Measurements from ENCODE around the gene MYRIP.
"Not testable (repeated sequence)": the region's sequence is repeated elsewhere in the genome, so short reads cannot be mapped to it uniquely, and the experiment has no call there.

The MYRIP gene

DNA sequence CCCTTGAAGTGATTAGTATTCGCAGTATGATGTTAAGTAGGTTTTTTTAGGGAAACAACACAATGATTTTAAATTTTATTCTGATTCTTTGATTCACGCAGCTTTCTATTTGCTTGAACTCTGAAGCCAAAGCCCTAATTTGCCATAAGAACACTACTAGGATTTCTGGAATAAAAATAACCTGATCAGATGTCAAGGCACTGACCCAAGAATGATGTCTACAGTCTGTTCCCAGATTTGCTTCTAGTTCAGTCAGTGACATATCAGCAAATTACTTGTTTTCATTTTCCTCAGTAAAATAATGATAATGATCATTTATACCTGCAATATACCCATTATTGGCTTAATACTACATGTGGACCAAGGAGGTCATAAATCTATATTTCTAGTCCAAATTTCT, 320.6 kb downstream of the MYRIP start:
- no peak for DNase-seq (ENCODE audit: low read depth)

DNA sequence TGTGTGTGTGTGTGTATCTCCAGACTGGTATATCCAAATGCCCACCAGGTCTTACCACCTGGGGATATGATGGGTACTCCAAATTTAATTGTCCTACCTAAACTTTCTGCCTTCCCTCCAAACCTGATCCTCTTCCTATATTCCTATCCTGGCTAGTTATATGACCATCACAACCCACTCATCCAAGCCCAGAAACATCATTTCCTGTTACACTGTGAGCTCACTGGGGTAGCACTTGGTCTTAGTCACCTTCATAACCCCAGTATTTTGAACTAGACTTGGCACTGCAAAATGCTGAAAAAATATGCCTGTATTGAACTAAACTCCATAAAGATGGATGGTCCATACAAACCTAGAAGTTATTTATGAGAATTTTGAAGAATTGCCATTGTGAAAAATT, 321.3 kb downstream of the MYRIP start:
- no peak for DNase-seq (ENCODE audit: low read depth)

DNA sequence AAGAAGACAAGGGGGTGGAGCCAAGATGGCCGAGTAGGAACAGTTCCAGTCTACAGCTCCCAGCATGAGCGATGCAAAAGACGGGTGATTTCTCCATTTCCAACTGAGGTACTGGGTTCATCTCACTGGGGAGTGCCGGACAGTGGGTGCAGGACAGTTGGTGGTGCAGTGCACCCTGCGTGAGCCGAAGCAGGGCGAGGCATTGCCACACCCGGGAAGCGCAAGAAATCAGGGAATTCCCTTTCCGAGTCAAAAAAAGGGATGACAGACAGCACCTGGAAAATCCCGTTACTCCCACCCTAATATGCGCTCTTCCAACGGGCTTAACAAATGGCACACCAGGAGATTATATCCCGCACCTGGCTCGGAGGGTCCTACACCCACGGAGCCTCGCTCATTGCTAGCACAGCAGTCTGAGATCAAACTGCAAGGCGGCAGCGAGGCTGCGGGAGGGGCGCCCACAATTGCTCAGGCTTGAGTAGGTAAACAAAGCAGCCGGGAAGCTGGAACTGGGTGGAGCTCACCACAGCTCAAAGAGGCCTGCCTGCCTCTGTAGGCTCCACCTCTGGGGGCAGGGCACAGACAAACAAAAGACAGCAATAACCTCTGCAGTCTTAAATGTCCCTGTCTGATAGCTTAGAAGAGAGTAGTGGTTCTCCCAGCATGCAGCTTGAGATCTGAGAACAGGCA, 324.6 kb downstream of the MYRIP start:
- not testable (repeated sequence) for DNase-seq (ENCODE audit: low read depth)

DNA sequence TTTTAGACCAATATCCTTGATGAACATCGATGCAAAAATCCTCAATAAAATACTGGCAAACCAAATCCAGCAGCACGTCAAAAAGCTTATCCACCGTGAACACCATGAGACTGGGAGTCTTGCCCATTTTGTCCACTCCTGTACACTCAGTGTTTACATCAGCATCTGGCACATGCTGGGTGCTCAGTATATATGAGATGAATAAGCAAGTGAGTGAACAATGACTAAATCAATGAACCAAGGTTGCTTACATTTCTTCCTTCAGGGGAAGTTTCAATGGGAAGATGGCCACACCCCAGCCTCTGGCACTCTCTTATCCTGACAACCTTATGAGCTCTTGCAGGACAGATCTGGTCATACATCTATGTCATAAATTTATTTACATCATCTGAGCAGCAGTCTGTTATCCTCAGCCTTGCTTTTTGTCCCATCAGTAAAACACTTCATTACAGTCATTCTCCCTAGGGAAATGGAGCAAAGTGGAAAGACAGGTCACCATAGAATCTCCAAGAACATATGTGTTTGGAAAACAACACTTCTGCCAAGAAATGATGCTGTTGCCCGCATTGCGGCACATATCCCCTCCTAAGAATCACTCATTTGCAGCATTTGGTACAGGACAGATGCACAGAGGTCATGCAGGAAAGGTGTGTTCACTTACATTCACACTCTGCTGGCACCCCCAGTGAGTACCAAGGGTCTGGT, 328.3 kb downstream of the MYRIP start:
- no peak for DNase-seq (ENCODE audit: low read depth)

DNA sequence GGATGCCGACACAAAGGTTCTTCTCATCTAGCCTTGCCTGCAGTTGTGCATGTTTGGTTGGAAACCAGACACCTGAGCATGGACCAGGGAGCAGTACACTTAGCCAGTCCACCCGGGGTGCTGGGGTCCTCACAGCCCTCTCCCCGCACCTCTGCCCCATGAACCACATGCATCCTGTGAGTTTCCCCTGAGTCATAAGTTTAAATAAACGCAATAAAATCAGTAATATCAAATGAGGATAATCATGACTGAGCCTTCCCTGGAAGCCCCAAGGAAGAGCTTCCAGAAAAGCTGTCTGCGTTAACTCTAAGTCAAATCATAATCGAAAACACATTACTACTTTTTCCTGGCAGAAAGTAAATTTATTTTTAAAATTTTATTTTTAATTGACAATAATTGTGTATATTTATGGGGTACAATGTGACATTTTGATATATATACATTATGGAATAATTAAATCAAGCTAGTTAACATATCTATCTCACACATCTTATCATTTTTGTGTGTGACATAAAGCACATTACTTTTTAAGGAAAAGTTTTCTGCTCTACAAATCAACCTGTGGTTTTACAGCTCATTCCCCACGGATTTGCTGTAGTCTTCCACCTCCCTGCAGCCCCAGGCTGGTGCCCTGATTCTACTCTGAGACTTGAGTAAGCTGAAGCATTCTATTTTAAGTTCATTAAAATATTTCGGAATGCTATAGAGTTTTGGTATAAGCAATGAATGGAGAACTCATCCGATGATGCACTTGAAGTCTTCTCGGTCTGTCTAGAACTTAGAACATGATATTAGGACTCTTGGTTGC, 334.1 kb downstream of the MYRIP start:
- DNase-seq (ENCODE audit: low read depth): no peak

DNA sequence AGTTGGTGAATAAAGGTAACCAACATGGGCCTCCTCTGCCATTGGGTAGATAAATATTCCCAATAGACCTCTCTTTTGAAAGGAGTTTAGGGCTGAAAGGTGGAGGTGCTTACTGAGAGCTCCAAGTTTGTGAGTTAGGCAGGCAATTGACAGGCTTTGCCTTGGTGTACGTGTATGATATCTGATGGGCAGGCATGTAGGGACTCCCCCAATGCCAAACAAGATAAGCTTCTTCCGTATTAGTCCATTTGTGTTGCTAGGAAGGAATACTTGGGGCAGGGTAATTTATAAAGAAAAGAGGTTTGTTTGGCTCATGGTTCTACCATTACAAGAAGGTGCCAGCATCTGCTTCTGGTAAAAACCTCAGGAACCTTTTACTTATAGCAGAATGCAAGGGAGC, 339.4 kb downstream of the MYRIP start:
- DNase-seq (ENCODE audit: low read depth): no peak

DNA sequence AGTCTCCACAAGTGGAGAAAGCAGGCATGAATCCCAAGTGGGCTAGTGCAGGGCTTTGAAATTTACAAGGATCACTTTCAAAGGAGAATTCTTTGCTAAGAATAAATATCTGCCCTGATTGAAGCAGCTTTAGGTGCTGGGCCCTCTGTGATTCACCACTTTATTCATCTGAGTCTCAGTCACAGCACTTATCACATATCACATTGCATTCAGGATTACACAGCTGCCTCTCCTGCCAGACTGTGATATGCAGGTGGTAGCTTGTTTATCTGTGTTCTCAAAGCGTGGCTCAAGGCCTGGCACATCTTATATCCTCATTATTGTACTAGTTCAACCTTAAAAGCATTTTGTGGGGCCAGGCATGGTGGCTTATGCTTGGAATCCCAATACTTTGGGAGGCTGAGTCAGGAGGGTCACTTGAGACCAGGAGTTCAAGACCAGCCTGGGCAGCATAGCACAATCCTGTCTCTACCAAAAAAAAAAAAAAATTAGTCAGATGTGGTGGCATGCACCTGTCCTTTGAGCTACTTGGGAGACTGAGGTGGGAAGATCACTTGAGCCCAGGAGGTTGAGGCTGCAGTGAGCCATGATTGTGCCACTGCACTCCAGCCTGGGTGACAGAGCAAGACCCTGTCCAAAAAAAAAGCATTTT, 343.2 kb downstream of the MYRIP start:
- DNase-seq (ENCODE audit: low read depth): no peak

DNA sequence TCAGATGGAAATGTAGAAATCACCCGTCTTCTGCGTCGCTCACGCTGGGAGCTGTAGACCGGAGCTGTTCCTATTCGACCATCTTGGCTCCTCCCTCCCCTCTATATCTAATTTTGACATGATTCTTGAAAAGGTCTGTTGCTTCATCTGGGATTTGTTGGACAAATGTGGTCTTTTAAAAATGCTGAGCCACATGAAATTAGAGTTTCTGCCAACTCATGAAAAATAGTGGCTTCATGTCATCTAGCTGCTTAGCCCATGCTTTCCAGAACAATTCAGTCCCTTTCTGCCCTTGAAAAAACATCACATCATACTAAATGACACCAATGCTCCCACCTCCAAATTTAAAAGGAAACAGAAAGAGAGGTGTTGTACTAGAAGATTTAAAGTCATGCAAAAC, 351.5 kb downstream of the MYRIP start:
- DNase-seq (ENCODE audit: low read depth): no peak

DNA sequence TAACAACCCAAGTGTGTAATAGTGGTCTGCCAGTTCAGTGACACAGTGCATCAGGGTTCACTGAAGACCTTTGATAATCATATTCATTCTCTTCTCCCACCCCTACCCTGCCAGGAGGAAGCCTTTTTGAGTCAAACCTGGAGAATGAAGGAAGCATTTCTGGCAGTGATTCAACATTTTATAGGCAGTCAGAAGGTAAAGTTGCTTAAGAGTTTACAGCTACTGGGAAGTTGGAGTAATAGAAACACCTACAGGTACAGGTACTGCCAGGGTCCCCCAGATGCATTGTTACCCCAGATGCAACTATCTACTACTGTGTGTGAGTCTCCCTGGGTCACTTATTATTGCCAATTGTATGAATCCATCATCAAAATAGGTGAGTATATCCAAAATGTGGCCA, 353.2 kb downstream of the MYRIP start:
- DNase-seq (ENCODE audit: low read depth): no peak

DNA sequence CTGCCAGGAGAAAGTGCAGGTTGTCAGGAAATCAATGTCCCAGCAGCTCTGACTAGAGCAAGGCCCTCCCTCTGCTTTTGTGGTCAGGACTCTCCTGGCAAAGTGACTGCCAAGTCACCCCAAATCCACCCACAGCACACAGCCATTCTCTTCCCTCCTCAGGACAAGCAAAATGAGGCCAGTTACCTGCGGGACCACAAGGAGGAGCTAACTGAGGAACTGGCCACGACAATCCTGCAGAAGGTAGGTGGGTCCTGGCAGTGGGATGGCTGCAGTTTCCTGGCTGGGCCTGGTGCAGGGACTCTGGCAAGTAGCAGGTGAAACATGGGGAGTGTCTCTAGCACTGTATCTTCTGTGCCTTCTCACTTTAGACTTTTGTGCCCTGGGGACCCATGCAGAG, 357.6 kb downstream of the MYRIP start:
- no peak for DNase-seq (ENCODE audit: low read depth)

DNA sequence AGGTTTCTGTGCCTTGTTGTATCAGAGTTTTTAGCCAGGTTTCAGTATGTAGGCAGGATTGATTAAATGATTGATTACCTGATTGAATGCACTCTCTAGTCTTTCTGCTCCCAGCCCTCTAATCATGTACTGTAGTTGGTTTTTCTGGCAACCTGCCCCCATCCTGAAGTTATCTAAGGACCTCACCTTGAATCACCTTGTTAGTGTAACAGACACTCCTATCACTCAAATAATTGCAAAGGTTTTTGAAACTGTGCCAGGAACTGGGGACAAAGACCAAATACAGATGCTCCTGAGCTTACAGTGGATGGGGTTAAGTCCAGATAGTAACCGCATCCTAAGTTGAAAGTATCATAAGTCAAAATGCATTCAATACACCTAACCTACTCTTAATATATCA, 358.5 kb downstream of the MYRIP start:
- no peak for DNase-seq (ENCODE audit: low read depth)

DNA sequence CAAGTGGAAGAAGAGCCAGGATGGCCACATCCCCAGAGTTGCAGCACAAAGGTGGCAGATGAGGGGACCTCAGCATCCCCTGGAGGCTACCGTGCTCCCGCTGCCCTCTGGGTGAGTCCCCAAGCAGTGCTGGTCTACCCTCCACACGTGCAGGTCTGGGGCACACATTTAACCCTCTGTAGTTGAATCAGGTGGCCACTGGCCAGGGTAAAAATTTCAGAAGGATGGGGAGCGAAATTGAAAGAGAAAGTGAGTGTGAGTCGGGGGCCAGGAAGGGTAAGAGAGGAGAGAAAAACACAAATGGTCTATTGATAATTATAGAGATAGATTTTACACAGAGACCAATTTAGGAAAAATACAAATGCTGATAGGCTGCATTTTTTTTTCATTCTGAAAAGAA, 360.6 kb downstream of the MYRIP start:
- DNase-seq (ENCODE audit: low read depth): no peak

DNA sequence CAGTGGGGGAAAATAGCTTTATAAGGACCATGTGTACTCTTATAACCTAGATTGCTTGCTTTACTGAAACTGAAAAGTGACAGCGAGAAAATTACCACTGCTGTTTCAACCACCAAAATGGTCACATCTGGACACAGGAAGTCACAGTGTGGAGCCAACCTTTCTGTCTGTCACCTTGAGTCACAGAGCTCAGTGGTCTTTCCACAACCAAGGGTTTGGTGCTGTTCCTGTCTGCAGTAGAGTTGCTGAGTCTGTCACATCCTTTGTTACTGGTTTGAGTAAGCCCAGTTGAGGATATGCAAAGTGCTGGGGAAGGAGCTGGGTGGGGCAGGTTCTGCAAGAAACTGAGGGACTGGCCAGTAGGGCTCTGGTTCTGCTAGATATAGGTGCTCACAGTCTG, 361.0 kb downstream of the MYRIP start:
- no peak for DNase-seq (ENCODE audit: low read depth)

DNA sequence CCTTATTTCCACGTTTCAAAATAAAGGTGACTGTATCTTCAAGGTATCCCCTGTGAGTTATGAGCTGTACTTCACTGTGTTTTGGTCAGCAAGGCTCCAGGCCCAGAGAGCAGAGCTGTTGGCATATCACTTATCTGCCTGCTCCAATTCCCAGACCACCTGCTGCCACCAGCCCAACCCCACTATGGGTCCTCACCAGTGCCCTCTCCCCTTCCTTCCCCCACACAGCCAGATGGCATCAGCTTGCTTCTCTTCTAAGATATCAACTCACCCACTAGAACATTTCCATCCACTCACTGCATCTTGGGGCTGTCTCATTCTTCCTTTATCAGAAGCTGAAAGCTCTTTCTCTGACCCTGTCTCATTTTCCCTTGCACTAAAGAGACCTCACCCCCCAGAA, 363.2 kb downstream of the MYRIP start:
- no peak for DNase-seq (ENCODE audit: low read depth)

DNA sequence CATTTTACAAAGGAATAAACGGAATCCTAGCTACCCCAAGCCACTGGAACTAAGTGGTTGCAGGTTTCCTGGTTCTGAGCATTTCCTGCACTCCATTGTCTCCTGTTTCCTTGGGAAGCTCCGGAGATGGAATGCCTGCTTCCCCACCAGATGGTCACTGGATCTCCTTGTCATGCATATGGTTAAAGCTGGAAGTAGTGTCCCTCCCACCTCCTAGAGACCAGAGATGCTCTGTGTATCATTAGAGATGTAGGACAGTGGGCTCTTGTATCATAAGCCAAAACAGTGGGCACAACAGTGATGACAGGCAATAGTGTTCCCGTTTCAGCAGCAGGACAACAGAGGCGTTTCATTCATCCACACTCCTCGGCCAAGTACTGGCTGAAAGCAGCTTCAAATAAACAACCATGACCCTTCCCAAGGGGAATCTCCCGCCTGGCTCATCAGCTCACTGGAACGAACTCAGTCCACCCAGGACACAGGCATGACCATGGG, 363.9 kb downstream of the MYRIP start:
- no peak for DNase-seq (ENCODE audit: low read depth)

DNA sequence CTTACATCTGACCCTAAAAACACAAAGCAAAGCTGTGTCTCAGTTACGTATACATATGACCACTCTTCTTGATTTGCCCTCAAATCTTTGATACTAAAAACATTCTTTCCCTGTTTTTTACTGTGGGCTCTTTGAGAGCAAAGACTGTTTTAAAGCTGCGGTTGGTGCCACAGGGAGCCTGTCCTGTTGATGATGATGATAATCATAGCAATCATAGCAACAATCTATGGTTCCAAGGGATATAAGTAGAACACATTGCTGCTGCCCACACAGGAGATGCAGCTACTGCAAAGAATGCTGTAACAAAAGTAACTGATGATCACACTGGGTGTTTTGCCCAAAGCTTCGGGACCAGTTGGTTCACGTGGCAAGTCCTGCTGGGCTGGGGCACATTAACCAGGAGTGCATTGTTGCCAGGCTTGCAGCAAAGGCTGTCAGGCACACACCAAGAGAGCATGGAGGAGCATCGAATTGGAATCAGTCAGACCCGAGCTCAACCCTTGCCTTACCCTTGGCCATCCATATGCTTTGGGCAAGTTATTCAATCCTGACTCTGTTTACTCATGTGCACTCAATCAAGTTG, 368.7 kb downstream of the MYRIP start:
- no peak for DNase-seq (ENCODE audit: low read depth)

DNA sequence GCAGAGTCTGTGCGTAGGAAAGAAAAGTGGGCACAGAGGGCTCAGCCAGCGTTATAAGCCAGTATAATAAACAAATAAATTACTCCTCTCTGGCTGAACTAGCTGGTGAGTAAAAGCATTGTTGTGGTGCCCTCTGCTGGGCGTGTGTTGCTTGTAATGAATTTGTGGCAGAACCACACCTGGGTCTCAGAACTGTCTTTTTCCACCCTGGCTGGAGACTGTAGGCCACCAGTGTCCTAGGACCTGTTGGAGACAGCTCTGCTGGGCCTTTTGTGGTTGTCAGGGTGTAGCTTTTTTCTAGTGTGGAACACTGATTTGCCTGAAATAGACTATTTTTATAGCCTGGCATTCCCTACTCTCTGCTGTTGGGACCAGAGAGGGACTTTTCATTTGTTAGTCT, 369.6 kb downstream of the MYRIP start:
- peak; percentile 57 for DNase-seq (ENCODE audit: low read depth)

DNA sequence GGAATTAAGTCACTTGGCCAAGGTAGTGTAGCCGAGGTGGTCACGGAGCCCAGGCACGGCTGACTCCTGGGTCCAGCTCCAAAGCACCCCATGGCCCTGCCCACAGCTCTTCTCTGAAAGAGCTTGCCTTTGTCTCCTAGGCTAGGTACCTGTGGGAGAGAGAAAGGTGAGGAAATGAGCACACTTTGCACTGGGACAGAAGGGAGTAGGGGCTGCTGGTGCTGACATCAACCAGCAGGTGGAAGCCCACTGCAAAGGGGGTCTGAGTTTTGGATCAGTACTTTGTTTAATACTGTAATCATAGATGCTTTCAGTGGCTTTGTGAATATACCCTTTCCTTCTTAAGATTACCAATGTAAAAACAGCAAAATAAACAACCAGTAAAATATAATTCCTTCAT, 371.8 kb downstream of the MYRIP start:
- DNase-seq (ENCODE audit: low read depth): no peak

DNA sequence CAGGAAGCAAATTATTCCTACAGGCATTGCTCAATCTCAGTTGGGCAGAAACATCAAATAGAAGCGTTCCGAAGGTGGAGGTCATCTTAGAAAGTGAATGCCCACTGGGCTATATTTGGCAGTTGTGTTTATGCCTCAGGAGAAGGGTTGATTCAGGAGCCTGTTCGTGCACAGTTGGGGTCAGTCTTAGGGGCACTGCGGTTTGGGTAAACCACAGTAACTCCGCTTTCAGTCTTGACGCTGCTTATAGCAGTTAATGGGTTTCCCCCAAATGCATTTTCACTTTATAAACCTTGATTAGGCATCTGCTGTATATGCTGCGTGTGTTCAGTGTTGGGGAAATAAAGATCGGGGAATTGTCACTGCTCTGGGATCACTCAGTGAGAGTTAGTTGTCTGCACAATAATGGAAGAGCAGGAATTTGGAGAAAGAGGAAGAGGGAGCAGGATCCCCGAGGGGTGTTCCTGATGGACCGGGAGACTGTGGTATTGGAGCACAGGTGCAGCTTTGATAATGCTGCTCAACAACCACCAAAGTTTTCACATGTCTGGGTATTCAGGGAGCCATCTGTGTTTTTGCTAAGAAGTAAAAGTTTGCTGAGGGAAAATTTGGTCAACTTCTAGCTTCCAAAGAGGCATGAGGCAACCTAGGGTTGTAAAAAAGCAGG, 375.8 kb downstream of the MYRIP start:
- no peak for DNase-seq (ENCODE audit: low read depth)

DNA sequence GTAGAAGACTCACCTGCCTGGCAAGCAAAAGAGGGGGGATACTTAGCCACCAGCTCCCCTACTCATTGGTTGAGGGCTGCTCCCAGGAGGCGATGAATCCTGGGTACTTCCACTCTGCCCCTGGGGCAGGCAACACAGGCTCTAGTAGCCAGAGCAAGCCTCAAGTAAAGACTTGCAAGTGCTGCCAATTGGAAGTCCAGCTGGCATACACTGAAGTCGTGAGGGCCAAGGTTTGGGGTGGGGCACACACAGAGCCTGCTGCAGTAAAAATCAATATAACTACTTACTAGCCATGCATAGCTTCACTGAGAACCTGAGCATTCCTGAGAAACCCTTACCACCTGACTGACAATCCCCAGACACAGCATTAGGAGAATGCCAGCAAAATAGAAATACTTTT, 377.1 kb downstream of the MYRIP start:
- DNase-seq (ENCODE audit: low read depth): no peak

DNA sequence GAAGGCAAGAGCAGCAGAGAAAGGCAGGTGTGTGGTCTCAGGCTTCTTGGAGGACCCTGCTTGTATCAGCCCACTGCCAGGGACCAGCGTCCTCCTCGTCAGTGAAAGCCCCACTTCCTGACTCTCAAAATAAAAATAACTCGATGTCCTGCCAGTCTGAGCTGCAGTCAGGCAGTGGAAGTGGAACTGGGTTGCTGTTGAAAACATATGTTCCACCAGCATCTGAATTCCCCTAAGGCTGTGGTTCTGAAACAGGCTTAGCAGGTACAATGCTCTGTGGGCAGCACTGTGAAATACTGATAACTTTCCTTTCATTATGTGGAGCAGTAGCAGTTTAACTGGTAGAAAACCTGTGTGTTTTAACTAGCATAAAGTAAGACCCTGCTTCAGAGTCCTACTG, 378.5 kb downstream of the MYRIP start:
- DNase-seq (ENCODE audit: low read depth): no peak

DNA sequence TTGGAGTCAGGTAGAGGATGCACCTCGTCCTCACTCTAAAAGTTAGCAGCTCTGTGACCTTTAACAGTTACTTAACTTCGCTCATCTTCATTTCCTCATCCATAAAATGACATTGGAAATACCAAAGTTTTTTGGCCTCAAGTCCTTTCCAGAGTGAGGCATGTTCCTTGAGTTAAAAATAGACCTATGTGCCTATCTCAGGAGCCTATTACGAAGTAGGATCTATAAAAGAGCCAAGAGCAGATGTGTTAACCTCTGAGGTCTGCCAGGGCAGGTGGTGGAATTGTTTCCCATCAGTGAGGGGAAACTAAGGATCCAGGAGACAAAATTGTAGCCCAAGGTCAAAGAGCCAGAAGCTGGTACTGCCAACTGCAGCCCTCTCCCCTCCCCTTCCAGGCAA, 379.7 kb downstream of the MYRIP start:
- DNase-seq (ENCODE audit: low read depth): no peak

Data from amniotic epithelial cell (primary cell).